Measurements from ENCODE around the gene GPRC5A. TPM values are rescaled to one million over a fixed set of nuclear protein-coding genes. Genes with fewer than 3 reads are reported as not detected.

The GPRC5A gene
- total and polyA plus RNA-seq, 2 donors (not counting 1 experiment from before 2014, with no cell fraction given): not detected

DNA sequence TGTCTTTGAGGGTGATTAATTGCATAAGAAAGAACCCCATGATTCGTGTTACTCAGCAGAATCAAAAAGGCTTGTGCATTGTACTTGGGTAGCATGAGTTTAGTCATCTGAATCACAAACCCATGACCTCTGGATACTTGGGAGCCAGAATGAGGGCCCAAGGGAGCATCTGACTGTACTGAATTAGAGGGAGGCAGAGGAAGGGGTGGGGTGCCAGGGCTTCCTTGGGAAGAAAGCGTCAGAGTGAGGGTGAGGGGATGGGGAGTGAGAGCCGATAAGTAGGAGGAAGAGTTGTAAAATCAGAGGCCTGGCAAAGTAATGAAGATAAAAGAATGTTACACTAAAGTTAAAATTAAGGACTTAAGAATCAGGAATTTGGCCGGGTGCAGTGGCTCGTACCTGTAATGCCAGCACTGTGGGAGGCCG lies 30.8 kb downstream of the GPRC5A start:
- peaks cover 19% of the 10 kb centered on the region for H3K27me3 Mint-ChIP-seq
- no peak overlapping the region for H3K27ac Mint-ChIP-seq
- intact Hi-C loops (cut with micrococcal nuclease): no loop called here
- no peaks in the 10 kb centered on the region for H3K9me3 ChIP-seq (ENCODE audit: control extremely low read depth in 1 of 3, control insufficient read depth in 2 of 3, insufficient read depth in 1 of 3, low read length in 2 of 3)
- ChIA-PET POLR2A (no interaction called here), CTCF (interaction anchor here (10.4 kb wide), 1 partner anchor 289 kb away, joined by 275 read pairs; no protein-coding TSS in a partner anchor)
- H3K4me1 Mint-ChIP-seq: no peaks in the 10 kb centered on the region
- no peaks in the 10 kb centered on the region for H4K20me1 ChIP-seq (ENCODE audit: control insufficient read depth, insufficient read depth, low read length, poor library complexity, severe bottlenecking)
- H3K27me3 ChIP-seq (replicated peaks in 1 of 4; ENCODE audit: control extremely low read depth in 1 of 4, control insufficient read depth in 3 of 4, insufficient read depth in 4 of 4, low read length in 3 of 4): no peaks in the 10 kb centered on the region
- no peak overlapping the region for H3K27ac ChIP-seq (ENCODE audit: low read length in 2 of 2)
- no peak overlapping the region for H3K4me3 Mint-ChIP-seq
- no peak overlapping the region for H3K4me2 ChIP-seq (replicated peaks; ENCODE audit: low read depth, low read length, poor library complexity, severe bottlenecking)
- 75% methylated on average over 3 of the region's 6 CpGs for WGBS (ENCODE audit: insufficient coverage)
- no peaks in the 10 kb centered on the region for H3K79me2 ChIP-seq (ENCODE audit: control insufficient read depth, insufficient read depth, low read length)
- H3K4me3 ChIP-seq (ENCODE audit: control extremely low read depth in 1 of 5, extremely low read depth in 1 of 5, insufficient read depth in 1 of 5, low read depth in 2 of 5, low read length in 4 of 5): no peak overlapping the region
- H3K9me3 Mint-ChIP-seq (ENCODE audit: insufficient read depth): no peaks in the 10 kb centered on the region
- no peak overlapping the region for H2AFZ ChIP-seq (ENCODE audit: insufficient read depth, low read depth, low read length, poor library complexity, severe bottlenecking)
- TF ChIP-seq CTCF (IDR thresholded peaks at IDR 0.05) (no peak), EZH2 (IDR thresholded peaks at IDR 0.05; ENCODE audit: borderline replicate concordance, insufficient read depth, low read depth, low read length, poor library complexity, severe bottlenecking) (no peak)
- H3K36me3 ChIP-seq (replicated peaks in 1 of 2; ENCODE audit: control extremely low read depth in 1 of 2, control insufficient read depth in 1 of 2, extremely low read depth in 1 of 2, insufficient read depth in 2 of 2, low read length in 1 of 2): no peaks in the 10 kb centered on the region
- no peak for ATAC-seq (ENCODE audit: low read depth)
- H3K4me1 ChIP-seq (ENCODE audit: control insufficient read depth in 2 of 2, insufficient read depth in 2 of 2, low read length in 2 of 2): no peaks in the 10 kb centered on the region
- DNase-seq: no peak
- no peak overlapping the region for H3K9ac ChIP-seq (ENCODE audit: low read length)

DNA sequence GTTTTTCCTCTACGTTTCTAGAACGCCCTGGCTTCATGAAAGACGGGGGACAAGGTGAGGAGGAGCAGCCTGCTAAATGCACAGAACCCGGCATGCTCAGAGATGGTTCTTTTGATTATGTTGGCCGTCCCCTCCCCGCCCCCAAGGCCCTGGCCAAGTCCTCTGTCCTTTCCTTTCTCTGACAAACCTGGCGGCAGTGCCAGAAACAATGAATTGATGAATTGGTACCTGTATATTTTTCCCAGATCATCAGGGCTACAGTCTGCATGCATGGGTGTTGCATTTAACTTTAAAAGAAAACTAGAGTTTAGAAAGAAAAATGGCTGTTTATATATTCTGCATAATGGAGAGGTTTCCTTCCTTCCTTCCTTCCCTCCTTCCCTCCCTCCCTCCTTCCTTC lies 31.6 kb downstream of the GPRC5A start:
- ATAC-seq (ENCODE audit: low read depth) (no peak), DNase-seq (no peak)
- no peaks in the 10 kb centered on the region for H3K4me1 ChIP-seq (ENCODE audit: control insufficient read depth in 2 of 2, insufficient read depth in 2 of 2, low read length in 2 of 2)
- Mint-ChIP-seq H3K27ac (no peak overlapping the region), H3K4me1 (no peaks in the 10 kb centered on the region), H3K9me3 (ENCODE audit: insufficient read depth) (no peaks in the 10 kb centered on the region), H3K4me3 (no peak overlapping the region), H3K27me3 (peaks cover 19% of the 10 kb centered on the region)
- no peaks in the 10 kb centered on the region for H3K79me2 ChIP-seq (ENCODE audit: control insufficient read depth, insufficient read depth, low read length)
- no peaks in the 10 kb centered on the region for H4K20me1 ChIP-seq (ENCODE audit: control insufficient read depth, insufficient read depth, low read length, poor library complexity, severe bottlenecking)
- H3K27ac ChIP-seq (ENCODE audit: low read length in 2 of 2): no peak overlapping the region
- TF ChIP-seq CTCF (IDR thresholded peaks at IDR 0.05) (no peak), EZH2 (IDR thresholded peaks at IDR 0.05; ENCODE audit: borderline replicate concordance, insufficient read depth, low read depth, low read length, poor library complexity, severe bottlenecking) (no peak)
- H3K27me3 ChIP-seq (replicated peaks in 1 of 4; ENCODE audit: control extremely low read depth in 1 of 4, control insufficient read depth in 3 of 4, insufficient read depth in 4 of 4, low read length in 3 of 4): no peaks in the 10 kb centered on the region
- H3K9ac ChIP-seq (ENCODE audit: low read length): no peak overlapping the region
- H2AFZ ChIP-seq (ENCODE audit: insufficient read depth, low read depth, low read length, poor library complexity, severe bottlenecking): no peak overlapping the region
- ChIA-PET CTCF (interaction anchor here (1.0 kb wide), 1 partner anchor 289 kb away, joined by 3 read pairs; no protein-coding TSS in a partner anchor), POLR2A (no interaction called here)
- no peak overlapping the region for H3K4me2 ChIP-seq (replicated peaks; ENCODE audit: low read depth, low read length, poor library complexity, severe bottlenecking)
- intact Hi-C loops (cut with micrococcal nuclease): no loop called here
- WGBS (ENCODE audit: insufficient coverage): 87% methylated on average over 6 of the region's 7 CpGs
- H3K4me3 ChIP-seq (ENCODE audit: control extremely low read depth in 1 of 5, extremely low read depth in 1 of 5, insufficient read depth in 1 of 5, low read depth in 2 of 5, low read length in 4 of 5): no peak overlapping the region
- H3K9me3 ChIP-seq (ENCODE audit: control extremely low read depth in 1 of 3, control insufficient read depth in 2 of 3, insufficient read depth in 1 of 3, low read length in 2 of 3): peaks cover 0 to 4% (median 0%) of the 10 kb centered on the region in 3 donors
- no peaks in the 10 kb centered on the region for H3K36me3 ChIP-seq (replicated peaks in 1 of 2; ENCODE audit: control extremely low read depth in 1 of 2, control insufficient read depth in 1 of 2, extremely low read depth in 1 of 2, insufficient read depth in 2 of 2, low read length in 1 of 2)
